ENCODE measurements around the gene NRXN2.

NRXN2 gene

DNA sequence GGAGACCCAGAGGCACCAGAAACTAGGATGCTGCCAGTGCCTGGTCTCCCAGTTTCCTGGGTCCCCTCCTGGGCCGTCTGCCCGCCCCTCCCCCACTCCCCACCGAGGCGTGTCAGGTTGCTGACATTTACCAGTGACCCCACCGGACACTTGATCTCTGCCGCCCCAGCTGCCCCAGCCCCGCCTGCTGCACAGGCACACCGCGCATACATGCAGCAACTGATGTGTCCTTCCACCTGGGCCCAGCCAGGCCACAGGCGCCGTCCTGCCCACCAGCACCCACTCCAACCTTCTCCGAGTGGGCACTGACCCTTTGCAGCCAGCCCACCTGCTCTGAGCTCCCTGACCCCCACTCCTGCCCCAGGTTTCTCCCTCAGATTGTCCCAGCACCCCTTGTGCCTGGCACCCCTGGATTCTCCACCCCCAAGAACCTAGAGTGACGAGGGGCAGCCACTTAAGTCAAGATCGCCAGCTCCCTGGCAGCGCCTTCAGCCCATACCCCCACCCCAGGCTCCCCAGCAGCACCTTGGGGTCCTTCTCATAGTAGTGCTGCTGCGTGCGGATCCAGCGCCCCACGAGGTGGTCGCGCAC lies 36.2 kb upstream of the NRXN2 start:
- no peak for DNase-seq (ENCODE audit: low spot score)

DNA sequence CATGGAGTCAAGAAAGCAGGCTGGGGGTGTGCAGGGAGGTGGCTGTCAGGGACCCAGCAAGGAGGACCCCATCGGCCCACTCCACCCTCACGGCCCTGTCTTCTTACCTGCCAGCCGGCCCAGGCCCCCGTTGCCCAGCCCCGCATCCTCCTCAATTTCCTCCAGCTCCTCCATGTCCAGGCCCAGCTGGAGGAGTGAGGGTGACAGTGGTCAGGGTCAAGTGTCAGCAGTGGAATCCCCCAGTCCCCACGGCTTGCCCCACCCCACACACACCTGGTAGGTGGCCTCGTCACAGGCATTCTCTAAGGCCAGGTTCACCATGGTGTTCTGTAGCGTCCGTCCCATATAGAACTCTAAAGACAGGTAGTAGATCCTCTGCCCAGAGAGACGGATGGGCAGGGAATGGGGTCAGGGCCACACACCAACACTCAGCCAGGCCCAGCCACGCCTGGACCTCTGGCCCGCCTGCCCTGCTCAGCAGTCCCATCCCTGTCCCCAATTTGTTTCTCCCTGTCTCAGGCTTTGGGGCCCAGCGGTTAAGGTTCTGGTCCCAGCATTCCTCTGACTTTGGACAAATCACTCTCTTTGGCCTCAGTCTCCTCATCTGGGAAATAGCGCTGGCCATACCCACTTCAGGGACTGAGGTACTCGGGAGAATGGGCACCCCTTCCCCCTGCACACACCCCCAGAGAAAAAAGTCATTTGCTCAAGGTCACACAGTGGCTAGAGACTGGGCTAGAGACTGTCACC lies 35.5 kb upstream of the NRXN2 start:
- no peak for DNase-seq (ENCODE audit: low spot score)

DNA sequence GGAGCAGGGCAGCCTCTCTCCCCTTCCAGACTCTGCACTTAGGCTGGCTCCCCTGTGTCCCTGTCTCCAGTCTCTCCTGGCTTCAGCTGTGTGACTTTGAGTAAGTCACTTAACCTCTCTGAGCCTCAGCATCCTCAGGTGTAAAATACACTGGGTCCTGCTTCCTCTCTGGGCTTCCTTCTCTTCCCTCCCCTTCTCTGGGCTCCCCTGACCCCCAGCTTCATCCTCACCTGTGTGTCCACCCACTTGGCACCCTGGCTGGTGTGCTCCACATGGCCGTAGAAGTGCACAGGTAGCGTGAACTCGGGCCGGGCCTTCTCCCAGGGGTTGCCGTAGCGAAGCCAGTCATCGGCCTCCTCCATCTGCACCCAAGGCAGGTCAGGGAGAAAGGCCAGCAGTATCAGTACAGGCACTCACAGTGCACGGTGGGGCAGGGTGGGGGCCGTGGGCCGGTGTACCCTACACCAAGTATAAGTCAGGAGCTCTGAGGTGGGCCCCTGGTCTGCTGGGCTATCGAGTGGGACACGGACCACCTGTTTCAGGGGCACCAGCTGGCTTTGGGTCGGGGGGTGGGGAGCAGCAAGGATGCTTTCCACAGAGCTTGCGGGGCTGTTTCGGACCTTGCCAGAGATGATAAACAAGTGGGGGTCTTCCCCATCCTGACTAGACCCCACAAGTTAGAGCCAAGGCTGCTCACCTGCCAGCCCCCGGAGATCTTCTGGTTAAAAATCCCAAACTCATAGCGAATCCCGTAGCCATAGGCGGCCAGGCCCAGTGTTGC lies 34.7 kb upstream of the NRXN2 start:
- no peak for DNase-seq (ENCODE audit: low spot score)

DNA sequence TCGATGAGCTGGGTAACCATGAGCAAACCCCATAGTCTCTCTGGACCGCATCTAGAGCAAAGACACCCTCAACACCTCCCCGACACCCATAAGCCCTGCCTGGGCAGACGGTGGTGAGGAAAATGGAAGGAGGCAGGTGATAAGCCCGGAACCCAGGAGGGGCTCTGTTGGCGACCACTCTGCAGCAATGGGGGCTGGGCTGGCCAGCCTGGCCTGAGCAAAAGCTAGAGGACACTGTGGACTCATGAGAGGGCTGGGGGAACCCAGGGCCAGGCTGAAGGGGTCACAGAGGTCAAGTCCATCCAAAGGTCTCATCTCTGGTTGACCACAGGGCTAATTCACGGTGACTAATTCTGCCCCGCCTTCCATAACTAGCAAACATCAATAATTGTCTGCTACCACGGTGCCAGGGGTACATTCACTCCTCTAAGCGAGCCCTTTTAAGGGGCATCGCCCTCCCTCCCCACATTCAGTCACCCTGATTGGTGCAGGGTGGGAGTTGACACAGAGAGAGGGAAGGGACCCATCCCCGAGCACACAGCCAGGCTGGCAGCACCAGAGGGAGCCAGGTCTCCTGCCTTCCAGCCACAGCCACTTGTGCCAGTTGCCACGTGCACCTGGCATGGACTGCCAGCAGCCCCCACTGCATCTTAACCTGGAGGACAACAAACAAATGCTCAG lies 32.8 kb upstream of the NRXN2 start:
- DNase-seq (ENCODE audit: low spot score) = no peak

DNA sequence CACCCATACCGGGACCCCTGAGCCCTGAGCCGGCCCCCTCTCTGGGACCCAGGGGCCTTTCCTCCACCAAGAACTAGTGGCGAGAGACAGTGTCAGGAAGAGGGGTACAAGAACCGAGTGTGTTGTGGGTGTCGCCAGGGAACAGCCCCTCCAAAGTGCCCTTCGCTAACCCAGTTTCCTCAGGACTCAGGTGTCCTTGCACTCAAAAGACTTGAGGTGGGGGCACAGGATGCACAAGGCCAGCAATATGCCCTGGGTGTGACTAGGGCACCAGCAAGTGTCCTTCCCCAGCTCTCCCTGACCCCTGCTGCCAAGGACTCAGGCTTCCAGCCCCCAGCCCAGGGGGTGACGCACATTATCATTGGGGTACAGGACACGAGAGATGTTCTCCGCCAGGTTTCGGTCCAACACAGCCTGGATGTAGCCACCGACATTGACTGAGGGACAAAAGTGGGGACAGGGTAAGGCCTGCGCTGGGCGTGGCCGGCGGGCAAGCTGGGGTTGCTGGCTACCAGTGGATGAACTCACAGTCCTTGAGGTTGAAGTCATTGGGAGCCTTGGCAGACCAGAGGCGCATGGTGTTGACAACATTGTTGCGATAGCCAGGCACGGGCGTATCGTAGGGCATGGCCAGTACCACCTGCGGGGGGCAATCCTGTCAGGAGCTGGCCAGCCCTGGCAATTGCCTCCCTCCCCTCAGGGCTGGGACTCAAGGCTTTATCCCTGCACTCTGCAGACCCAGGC lies 32.1 kb upstream of the NRXN2 start:
- no peak for DNase-seq (ENCODE audit: low spot score)

DNA sequence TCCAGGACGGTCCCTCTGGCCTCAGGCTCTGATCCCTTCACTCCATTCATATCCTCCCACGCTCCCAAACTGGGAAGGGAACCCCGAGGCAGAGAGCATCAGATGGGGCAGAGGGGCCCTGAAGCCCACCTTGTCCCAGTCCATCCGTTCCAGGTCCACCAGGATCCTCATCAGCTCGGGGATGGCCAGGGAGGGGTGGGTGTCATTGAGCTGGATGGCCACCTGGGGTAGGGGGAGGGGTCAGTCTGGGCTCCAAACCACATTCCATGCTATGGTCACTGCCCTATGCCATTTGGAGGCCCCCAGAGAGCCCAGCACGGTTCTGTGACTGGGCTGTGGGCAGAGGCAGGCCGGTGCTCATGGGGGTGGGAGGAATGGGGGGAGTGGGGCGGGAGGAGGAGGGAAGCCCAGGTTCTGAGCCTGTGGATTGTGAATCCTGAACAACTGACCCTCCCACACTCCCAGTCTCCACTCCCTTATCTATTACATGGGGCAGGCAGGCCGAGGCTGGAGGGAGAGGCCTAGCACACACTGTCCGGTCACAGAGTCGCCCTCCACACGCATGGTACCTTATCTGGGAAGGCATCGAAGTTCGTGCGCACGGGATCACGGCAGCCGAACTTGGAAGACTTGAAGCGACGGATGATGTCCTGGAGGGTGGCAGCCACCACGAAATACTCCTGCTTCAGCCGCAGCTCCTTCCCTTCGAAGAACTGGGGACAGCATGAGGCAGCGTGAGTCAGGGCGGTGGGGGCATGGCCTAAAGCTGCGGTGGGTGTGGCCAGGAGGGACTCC lies 31.3 kb upstream of the NRXN2 start:
- DNase-seq (ENCODE audit: low spot score) = no peak

DNA sequence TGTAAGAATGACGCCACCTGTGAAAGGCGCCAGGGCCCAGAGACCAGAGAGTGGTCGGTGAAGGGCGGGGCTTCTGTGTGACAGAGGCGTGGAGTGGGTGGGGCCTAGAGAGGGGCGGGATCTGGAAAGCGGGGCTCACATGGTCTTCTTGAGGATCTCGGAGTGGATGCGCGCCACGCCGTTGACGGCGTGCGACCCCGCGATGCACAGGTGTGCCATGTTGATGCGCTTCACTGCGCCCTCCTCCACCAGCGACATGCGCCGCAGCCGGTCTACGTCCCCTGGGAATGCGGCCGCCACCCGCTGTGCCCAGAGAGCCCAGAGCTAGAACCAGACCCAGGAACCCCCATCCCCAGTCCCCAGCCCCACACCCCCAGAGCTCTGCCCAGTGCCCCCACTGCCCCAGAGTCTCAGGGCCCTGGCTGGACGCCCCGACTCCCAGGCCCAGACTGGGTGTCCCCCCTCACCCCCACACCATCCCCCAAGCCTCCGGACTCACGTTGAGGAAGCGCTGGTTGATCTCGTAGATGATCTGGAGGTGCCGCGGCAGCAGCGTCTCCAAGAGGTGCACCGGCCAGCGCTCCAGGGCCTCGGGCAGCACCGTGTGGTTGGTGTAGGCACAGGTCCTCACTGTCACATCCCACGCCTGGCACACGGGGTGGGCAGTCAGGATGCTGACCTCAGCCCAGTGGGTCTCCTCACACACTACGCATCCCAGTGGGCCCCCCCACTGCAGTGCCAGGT lies 30.6 kb upstream of the NRXN2 start:
- no peak for DNase-seq (ENCODE audit: low spot score)

DNA sequence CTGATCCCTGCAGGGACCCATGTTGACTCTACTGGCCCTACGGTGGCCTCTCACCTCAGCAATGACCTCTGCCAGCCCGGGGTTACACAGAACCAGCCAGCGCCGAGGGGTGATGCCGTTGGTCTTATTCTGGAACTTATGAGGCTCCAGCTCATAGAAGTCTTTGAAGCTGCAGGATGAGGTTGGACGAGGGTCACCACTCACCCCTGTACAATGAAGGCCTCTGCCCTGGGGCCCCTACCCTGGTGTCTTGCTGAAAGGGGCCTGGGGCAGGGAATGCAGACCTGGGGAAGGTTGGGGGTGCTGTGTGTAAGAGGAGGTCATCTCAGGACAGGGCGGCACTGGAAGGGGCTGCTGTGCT lies 30.0 kb upstream of the NRXN2 start:
- DNase-seq (ENCODE audit: low spot score) = no peak

DNA sequence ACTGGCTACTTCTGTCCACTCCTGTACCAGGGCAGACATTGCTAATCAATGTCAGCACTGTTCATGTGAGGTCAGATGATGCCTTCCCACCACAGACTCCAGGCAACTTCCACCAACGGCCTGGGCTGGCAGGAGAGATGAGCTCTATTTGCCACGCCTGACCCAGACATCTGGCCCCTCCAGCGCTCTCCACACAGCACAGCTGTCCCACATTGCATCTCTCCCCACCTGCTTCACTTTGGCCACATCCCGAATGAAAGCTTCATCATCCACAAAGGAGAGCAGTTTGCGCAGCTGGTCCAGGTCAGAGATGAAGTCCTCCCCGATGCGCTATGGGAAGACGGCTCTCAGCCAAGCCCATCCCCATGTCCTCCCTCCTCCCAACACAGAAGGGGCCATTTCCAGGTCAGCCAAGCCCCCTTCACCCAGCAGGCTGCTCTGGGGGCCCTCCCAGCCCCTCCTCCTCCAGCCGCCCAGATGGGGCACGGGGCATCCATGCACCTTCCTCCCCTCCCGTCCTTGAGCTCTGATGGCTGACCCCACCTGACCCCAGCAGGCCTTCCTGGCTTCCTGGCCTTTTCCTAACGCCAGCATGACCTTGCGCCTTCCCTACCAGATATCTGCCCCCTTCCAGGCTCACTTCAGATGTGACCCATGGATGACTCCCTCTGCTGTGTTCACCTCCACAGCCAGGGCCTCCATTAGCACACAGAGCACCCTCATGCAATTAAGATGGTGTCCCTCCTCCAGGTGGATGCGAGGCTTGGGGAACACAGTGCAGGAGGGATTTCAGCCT lies 29.4 kb upstream of the NRXN2 start:
- DNase-seq (ENCODE audit: low spot score) = no peak

DNA sequence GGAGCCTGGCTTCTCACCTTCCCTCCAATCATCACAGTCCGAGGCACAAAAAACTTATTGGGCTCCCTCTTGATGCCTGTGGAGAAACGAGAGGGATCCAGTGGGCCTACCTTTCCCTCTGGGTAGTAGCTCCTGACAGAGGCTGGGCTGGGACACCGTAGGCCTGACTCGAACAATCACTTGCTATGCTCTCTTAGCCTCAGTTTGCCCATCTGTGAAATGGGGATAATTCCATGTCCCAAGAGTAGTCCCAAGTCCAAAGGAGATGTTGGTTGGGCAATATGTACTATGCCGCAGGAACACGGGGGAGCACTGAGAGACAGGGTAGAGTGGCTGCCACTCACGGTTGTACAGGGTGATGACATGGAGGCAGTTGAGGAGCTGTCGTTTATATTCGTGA lies 28.6 kb upstream of the NRXN2 start:
- no peak for DNase-seq (ENCODE audit: low spot score)

DNA sequence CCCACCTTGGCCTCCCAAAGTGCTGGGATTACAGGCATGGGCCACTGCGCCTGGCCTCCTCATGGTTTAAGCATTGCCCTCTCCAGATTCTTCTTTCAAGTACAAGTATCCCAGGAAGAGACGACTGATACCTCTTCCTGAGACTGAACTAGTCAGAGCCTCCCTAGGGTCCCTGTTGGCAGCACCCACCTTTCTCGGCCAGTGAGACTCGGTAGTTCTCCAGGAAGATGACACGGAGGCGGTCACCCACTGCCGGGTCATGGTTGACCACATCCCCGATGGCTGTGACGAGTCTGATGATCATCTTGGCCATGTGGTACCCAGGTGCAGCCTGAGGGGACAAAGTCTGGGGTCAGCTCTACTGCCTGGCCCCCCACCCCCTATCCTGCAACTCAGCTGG lies 28.1 kb upstream of the NRXN2 start:
- no peak for DNase-seq (ENCODE audit: low spot score)

DNA sequence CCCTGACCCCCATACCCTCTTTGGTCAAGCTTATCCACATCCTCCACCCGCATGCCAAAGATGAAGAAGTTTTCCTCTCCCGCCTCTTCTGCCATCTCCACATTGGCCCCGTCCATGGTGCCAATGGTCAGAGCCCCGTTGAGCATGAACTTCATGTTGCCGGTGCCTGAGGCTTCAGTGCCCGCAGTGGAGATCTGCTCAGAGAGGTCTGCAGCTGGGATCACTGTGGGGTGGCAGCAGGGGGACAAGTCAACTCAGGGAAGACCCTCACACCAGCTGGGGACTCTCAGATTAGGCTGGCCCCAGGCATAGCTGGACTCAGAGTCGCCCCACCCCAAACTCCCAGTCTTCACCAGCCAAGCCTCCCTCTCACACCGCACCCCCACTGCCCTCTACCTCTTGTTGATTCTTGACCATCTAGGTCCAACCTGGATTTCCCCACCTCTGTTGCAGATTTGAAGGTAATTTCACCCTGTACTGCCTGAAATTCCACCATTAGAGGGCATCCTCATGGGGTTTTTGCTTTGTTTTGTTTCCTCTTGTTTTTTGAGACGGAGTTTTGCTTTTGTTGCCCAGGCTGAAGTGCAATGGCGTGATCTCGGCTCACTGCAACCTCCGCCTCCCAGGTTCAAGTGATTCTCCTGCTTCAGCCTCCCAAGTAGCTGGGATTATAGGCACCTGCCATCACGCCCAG lies 27.5 kb upstream of the NRXN2 start:
- no peak for DNase-seq (ENCODE audit: low spot score)

DNA sequence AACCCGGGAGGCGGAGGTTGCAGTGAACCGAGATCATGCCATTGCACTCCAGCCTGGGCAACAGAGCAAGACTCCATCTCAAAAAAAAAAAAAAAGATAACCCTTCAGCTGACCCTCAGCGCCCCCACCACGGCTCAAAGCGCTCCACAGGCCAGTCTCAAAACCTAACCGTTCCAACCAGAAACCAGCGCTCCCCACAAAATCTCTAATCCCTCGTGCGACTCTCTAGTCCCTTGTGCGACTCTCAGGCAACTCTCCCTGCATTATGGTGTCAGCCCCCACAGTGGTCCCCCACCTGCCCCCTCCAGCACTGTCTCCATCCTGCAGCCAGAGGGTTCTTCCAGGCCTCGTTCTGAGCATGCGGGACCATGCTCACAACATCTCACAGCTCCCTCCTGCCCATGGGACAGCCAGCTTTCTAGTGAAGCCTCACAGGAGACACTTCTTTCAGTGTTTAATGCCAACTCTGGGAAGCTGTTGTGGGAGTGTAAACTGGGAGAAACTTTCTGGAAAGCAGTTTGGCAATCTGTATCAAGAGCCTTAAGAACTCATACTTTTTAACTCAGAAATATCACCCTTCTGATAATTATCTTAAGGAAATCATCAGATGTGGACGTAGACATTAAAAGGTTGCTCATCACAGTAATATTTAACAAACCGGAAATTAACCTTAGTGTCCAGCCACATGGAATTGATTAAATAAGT lies 25.1 kb upstream of the NRXN2 start:
- DNase-seq (ENCODE audit: low spot score) = no peak

DNA sequence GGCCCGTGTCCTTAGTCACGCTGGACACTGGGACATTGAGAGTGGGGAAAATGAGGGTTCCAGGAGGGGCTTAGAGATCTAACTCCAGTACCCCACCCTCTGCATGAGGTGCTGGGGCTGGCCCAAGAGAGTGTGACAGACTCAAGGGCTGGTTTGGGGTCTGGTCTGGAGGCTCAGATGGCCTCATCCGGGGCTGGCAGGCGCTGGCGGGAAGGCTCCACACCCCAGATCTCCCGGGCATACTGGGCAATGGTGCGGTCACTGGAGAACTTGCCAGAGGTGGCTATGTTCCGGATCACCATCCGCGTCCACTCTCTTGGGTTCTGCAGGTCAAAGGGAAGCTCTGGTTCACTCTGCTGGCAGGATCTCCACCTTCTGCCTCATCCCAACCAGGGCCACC lies 23.5 kb upstream of the NRXN2 start:
- no peak for DNase-seq (ENCODE audit: low spot score)

DNA sequence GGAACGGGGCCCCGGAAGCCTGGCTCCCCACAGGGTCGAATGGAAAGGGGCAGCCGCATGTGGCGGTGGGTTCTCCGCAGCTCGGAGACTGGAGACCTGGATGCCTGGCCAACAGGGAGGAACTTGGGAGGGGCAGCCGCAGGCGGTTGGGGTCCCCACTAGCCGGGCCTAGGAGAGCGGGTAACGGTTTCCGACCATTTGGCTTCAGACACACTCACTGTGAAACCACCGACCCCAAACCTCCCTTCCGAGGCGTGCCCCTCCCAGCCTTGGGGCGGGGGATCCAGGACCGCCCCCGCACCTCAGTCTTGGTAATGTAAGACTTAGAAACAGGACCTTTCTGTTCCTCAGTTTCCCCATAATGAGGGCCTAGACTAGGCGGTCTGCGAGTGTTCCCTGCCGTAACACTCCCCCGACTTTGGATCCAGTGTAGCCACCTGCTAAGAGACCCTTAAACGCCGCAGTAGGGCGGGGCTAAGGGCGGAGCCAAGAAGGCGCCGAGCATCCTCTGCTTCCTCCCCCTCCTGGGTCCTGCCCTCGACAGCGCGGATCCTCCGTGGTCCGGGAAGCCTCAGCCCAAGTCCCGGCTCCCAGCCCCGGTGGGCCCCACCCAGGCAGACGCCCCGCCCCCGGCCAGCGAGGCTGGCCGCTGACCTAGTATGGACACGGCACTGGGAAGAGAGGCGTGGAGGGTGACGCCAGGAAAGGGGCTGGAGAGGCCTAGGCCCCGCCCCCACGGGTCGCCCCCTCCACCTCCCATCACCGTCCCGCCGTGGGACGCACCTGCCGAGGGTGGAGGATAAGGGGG lies 22.7 kb upstream of the NRXN2 start:
- DNase-seq (ENCODE audit: low spot score) = peak; percentile 31

DNA sequence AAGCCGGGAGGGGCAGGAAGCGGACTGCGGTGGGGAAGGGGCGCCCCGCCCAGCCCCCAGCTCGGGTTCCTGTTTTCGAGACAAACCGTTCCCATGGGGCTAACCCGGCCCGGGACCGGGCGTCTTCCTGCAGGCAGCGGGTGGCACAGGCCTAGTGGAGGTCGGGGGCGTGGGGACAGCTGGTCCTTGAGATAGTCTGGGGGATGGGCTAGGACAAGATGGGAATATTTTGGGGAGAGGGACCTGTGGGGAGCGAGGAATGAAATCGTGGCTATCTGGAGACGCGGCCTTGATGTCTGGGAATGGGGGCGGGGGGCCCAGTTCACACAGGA lies 22.2 kb upstream of the NRXN2 start:
- no peak for DNase-seq (ENCODE audit: low spot score)

DNA sequence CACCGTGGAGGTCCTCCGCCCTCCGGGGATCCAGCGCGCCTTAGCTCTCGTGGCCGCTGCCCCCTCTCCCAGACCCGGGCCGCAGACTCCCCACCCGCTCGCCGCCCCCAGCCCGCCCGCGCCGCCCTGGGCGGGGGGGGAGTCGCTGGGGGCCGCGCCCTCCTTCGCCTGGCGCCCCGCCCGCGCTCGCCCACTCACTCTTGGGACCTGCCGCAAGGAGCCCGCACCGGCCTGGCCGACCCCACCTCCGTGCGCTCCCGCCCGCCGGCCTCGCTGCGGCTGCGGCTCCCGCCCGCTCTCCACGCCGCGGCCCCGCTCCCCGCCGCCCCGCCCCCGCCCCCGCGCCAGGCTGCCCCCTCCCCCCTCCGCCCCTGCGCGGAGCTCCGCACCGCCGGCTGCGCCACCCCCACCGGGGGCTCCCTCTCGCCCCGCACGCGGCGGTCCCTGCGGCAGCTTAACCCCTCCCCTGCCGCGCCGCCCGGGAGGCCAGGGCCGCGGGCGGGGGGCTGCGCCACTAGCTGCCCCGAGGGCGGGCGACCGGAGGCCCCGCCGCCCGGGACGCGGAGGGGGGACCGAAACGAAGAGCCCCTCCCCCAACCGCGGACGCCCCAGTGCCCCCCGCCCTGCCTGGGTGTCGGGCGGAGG lies 21.7 kb upstream of the NRXN2 start:
- DNase-seq (ENCODE audit: low spot score) = no peak
